ENCODE data around the gene DAB1.

DAB1 gene

GRCh38 chr1:57376041-57376440 is 47.8 kb downstream of the DAB1 start:
- Histone ChIP-seq H3K36me3 (ENCODE audit: control insufficient read depth, insufficient read depth, low read length) (no peaks in the 10 kb centered on the region), H3K27ac (no peak overlapping the region), H3K4me2 (ENCODE audit: low read length) (no peak overlapping the region), H3K9ac (no peak overlapping the region), H3K9me3 (ENCODE audit: control insufficient read depth, low read length) (no peaks in the 10 kb centered on the region), H3K79me2 (no peaks in the 10 kb centered on the region), H3K4me3 (ENCODE audit: low read depth, low read length) (no peak overlapping the region), H3K4me1 (no peaks in the 10 kb centered on the region), H2AFZ (no peak overlapping the region), H3K27me3 (ENCODE audit: control insufficient read depth, insufficient read depth, low read length) (no peaks in the 10 kb centered on the region)
- no peak for TF ChIP-seq CTCF (IDR thresholded peaks at IDR 0.05)

GRCh38 chr1:57369889-57370288 is 54.0 kb downstream of the DAB1 start:
- Histone ChIP-seq H2AFZ (no peak overlapping the region), H3K79me2 (no peaks in the 10 kb centered on the region), H3K9me3 (ENCODE audit: control insufficient read depth, low read length) (no peaks in the 10 kb centered on the region), H3K27ac (no peak overlapping the region), H3K4me3 (ENCODE audit: low read depth, low read length) (no peak overlapping the region), H3K36me3 (ENCODE audit: control insufficient read depth, insufficient read depth, low read length) (no peaks in the 10 kb centered on the region), H3K27me3 (ENCODE audit: control insufficient read depth, insufficient read depth, low read length) (no peaks in the 10 kb centered on the region), H3K4me2 (ENCODE audit: low read length) (no peak overlapping the region), H3K9ac (no peak overlapping the region), H3K4me1 (no peaks in the 10 kb centered on the region)
- no peak for TF ChIP-seq CTCF (IDR thresholded peaks at IDR 0.05)

- Histone ChIP-seq H3K4me2 (ENCODE audit: low read length) (no peak overlapping the region), H3K9ac (no peak overlapping the region), H3K27me3 (ENCODE audit: control insufficient read depth, insufficient read depth, low read length) (no peaks in the 10 kb centered on the region), H3K4me3 (ENCODE audit: low read depth, low read length) (no peak overlapping the region), H3K27ac (no peak overlapping the region), H3K4me1 (no peaks in the 10 kb centered on the region), H2AFZ (no peak overlapping the region), H3K9me3 (ENCODE audit: control insufficient read depth, low read length) (no peaks in the 10 kb centered on the region), H3K36me3 (ENCODE audit: control insufficient read depth, insufficient read depth, low read length) (no peaks in the 10 kb centered on the region), H3K79me2 (no peaks in the 10 kb centered on the region)
- no peak for TF ChIP-seq CTCF (IDR thresholded peaks at IDR 0.05)
Measured at GRCh38 chr1:57367945-57368344, 55.9 kb downstream of the DAB1 start.

- H3K36me3 ChIP-seq (ENCODE audit: control insufficient read depth, insufficient read depth, low read length) = no peaks in the 10 kb centered on the region
- H3K9ac ChIP-seq = no peak overlapping the region
- TF ChIP-seq CTCF (IDR thresholded peaks at IDR 0.05) = no peak
- H3K9me3 ChIP-seq (ENCODE audit: control insufficient read depth, low read length) = no peaks in the 10 kb centered on the region
- H3K27ac ChIP-seq = no peak overlapping the region
- H2AFZ ChIP-seq = no peak overlapping the region
- no peaks in the 10 kb centered on the region for H3K79me2 ChIP-seq
- H3K4me1 ChIP-seq = no peaks in the 10 kb centered on the region
- H3K4me3 ChIP-seq (ENCODE audit: low read depth, low read length) = no peak overlapping the region
- no peak overlapping the region for H3K4me2 ChIP-seq (ENCODE audit: low read length)
- no peaks in the 10 kb centered on the region for H3K27me3 ChIP-seq (ENCODE audit: control insufficient read depth, insufficient read depth, low read length)
Measured at GRCh38 chr1:57363643-57364042, 60.2 kb downstream of the DAB1 start.

GRCh38 chr1:57363165-57363564 is 60.7 kb downstream of the DAB1 start:
- H2AFZ ChIP-seq = no peak overlapping the region
- no peaks in the 10 kb centered on the region for H3K79me2 ChIP-seq
- no peak overlapping the region for H3K9ac ChIP-seq
- H3K27ac ChIP-seq = no peak overlapping the region
- no peak overlapping the region for H3K4me3 ChIP-seq (ENCODE audit: low read depth, low read length)
- H3K4me2 ChIP-seq (ENCODE audit: low read length) = no peak overlapping the region
- no peaks in the 10 kb centered on the region for H3K9me3 ChIP-seq (ENCODE audit: control insufficient read depth, low read length)
- H3K27me3 ChIP-seq (ENCODE audit: control insufficient read depth, insufficient read depth, low read length) = no peaks in the 10 kb centered on the region
- no peaks in the 10 kb centered on the region for H3K36me3 ChIP-seq (ENCODE audit: control insufficient read depth, insufficient read depth, low read length)
- no peak for TF ChIP-seq CTCF (IDR thresholded peaks at IDR 0.05)
- no peaks in the 10 kb centered on the region for H3K4me1 ChIP-seq
